ENCODE measurements around the gene DNAH11.
"Not testable (repeated sequence)": the region's sequence is repeated elsewhere in the genome, so short reads cannot be mapped to it uniquely, and the experiment has no call there.

GRCh38 chr7:21700587-21700986 lies 157.7 kb downstream of the DNAH11 start:
- not testable (repeated sequence) for TF ChIP-seq CTCF (conservative IDR thresholded peaks at IDR 0.05; ENCODE audit: low read depth, low read length); EZH2 (IDR thresholded peaks at IDR 0.05; ENCODE audit: borderline replicate concordance, low read depth, low read length, poor library complexity, severe bottlenecking)
